NOMO-1 treated with dmso at 0.1 percent for 144 hours (cell line): ENCODE measurements around the gene RAD51B.
"Not testable (repeated sequence)": the region's sequence is repeated elsewhere in the genome, so short reads cannot be mapped to it uniquely, and the experiment has no call there.

Source experiments
- DNase-seq: peaks from one replicate; lab custom pipeline; 2025; ENCODE audit not compliant: unreplicated experiment; lab: John Stamatoyannopoulos, UW

Gene RAD51B

DNA sequence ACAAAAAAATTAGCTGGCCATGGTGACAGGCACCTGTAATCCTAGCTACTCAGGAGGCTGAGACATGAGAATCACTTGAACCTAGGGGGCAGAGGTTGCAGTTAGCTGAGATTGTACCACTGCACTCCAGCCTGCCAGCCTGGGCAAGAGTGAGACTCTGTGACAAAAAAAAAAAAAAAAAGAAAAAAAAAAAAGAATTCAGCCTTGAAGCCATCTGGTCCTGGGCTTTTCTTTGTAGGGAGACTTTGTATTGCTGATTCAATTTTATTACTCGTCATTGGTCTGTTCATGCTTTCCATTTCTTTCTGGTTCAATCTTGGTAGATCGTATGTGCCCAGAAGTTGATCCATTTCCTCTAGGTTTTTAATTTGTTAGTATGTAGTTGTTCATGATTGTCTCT, 243.1 kb downstream of the RAD51B start:
- DNase-seq = no peak

GRCh38 chr14:68065322-68065721, 245.7 kb downstream of the RAD51B start:
- no peak for DNase-seq

DNA sequence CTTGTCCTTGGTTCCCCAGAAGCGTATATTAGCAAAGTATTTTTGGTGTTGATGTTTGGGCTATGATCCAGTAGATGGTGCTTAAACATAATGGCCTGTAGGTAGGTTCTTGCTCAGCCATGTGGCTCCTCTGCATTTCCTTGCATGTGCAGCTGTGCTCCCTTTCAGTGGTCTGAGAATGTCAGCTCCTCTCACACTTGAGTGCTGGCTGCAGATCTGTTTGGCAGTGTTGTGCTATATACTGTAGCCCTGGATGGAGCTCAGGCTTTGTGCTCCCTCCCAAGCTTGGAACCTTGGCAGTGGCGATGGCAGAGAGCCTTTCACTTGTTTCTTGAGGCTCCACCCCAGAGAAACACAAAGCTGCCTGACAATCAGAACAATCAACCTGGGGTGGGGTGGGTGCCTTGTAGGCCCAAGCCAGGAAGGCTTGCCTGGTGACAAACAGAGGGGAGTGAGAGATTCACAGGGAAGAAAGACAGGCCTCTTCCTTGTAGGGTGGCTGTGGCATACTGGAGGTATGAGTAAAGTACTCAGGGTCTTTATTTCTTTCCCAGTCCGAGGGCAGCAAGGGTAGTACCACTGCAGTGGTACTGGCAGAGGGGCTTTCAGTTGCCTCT, 255.3 kb downstream of the RAD51B start:
- DNase-seq = no peak

DNA sequence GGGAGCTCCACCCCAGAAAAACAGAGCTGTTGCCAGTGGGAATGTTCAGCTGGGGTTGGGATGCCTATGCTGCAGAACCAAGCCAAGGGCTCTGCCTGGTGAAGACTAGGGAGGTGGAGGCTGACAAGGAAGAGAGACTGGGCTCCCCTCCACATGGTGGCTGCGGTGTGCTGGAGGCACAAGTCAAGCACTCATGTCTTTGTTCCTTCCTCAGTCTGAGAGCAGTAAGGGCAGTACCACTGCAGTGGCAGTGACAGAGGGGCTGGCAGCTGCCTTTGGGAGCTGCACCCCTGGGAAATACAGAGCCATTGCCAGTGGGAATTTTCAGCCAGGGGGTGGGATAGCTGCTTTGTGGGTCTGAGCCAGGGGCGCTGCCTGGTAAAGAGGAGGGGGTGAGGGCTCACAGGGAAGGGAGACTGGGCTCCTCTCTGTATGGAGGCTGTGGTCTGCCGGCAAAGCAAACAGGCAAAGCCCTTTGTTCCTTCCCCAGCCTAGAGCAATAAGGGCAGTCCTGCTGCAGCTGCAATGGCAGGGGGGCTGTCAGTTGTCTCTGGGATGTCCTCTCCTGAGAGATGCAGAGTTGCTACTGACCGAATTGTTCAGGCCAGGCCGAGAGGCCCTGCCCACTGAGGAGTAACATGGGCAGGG, 255.9 kb downstream of the RAD51B start:
- no peak for DNase-seq

GRCh38 chr14:68076451-68076850, 256.9 kb downstream of the RAD51B start:
- DNase-seq = no peak

- DNase-seq = no peak
Observed at GRCh38 chr14:68079941-68080697, 260.5 kb downstream of the RAD51B start.

DNA sequence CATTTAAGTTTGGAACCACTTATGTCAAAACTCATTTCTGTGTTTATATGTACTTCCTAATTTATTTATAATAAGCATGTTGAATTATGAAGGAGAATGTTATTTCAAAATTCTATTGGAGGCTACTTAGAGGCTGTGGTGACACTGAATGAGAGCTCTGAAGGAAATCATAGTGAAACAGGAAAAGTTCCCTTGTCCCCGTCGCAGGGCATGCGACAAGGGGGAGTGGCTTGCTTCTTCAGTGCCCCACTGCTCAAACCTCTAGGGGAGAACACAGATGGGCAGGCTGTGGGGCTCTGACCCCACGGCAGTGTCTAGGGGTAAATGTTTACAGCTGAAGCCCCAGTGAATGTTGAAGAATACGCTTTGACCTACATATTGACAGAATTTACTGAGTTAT, 261.9 kb downstream of the RAD51B start:
- no peak for DNase-seq

GRCh38 chr14:68082698-68083291, 263.2 kb downstream of the RAD51B start:
- DNase-seq = no peak

DNA sequence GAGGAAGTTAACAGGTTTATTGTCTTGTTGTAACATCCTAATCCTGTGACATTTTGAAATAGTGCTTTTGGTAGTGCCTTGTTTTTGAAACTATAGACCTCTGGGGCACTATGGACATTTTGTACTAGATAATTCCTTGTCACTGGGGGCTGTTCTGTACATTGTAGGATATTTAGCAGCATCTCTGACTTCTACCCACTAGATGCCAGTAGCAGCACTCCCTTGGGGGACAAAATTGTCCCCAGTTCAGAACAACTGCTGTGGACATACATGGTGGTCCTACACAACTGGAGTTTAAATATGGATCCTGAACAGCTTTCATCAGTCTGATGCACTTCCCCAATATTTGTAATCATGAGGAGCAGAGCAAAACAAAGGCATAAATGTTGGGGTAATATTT, 264.7 kb downstream of the RAD51B start:
- no peak for DNase-seq

DNA sequence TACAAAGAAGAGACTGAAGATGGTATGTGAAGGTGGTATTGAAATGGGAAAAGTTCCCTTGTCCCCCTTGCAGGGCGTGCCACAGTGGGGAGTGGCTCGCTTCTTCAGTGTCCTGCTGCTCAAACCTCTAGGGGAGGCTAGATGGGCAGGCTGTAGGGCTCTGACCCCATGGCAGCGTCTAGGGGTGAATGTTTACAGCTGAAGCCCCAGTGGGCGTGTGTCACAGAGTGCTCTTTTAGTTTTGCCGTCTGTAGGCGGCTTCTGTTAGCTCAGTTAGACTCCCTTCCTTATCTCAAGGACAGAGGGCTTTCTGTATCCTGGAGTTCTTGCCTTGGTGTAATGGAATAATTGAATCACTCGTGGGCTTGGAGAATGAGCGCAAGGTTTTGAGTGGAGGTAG, 266.2 kb downstream of the RAD51B start:
- DNase-seq = no peak

- DNase-seq = no peak
Observed at GRCh38 chr14:68088451-68088854, 268.9 kb downstream of the RAD51B start.

- no peak for DNase-seq
Observed at GRCh38 chr14:68089146-68089731, 269.7 kb downstream of the RAD51B start.

- no peak for DNase-seq
Observed at GRCh38 chr14:68094158-68094557, 274.6 kb downstream of the RAD51B start.

- no peak for DNase-seq
Observed at GRCh38 chr14:68094752-68095151, 275.2 kb downstream of the RAD51B start.

DNA sequence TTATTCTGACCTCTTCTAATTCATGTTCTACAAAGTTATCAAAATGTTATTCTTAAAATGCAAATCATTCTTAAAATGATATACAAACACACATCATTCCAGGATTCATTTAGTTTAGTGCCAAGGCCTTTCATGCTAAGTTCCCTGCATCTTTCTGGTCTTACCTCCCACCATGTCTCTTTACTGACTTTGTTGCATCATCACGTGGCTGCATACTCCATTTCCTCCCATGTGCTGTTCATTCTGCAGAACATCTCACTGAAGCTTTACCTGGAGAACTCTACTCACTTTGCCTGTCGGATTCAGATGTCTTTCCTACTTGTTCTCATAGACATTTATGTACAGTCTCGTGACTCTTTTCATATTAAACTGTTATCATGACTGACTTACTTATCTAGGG, 278.1 kb downstream of the RAD51B start:
- no peak for DNase-seq

GRCh38 chr14:68098834-68099233, 279.3 kb downstream of the RAD51B start:
- no peak for DNase-seq

- DNase-seq = no peak
Observed at GRCh38 chr14:68099495-68100045, 280.0 kb downstream of the RAD51B start.

- DNase-seq = not testable (repeated sequence)
Observed at GRCh38 chr14:68101715-68102301, 282.2 kb downstream of the RAD51B start.

DNA sequence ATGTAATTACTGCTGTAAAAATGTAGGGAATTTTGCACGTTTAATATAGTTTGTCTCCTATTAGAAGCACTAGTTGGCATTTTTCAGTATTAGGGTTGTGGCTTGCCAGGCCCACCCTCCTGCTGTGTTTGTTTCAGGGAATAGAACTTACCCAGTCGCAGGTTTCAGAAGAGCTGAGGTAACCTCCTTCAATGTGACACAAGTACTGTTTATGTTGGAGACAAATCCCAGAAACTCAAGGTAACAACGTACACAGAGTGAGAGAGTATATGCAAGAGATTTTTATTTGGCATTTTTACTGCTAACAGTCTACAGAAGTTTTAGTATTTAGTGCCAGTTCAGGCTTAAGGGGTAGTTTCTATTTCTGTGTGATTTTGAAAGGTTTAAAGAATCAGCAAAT, 284.3 kb downstream of the RAD51B start:
- DNase-seq = no peak

DNA sequence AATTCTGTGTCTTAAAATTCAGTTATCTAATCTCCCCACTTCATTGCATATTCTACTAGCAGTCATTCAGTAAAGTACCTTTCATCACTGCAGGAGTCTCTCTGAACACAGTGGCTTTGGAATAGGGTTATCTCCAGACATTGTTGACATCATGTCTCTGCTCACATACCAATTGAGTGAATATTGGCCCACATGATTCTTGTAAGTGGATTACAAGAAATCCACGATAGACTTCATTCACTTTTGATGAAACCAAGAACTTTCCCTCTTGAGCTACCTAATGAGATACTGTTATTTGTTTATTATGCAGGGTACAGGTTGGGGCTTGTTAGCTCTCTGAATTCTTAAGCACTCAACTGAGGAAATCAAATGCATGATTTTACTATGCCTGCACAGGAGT, 284.9 kb downstream of the RAD51B start:
- no peak for DNase-seq

- no peak for DNase-seq
Observed at GRCh38 chr14:68105816-68106215, 286.2 kb downstream of the RAD51B start.
